ENCODE measurements around the gene MYCL.

GRCh38 chr1:39850606-39851216 lies 51.0 kb downstream of the MYCL start:
- TF ChIP-seq CTCF (IDR thresholded peaks at IDR 0.05 in 8 of 11, conservative IDR thresholded peaks at IDR 0.05 in 3 of 11) (no peak), POLR2A (IDR thresholded peaks at IDR 0.05) (no peak), POLR2AphosphoS5 (IDR thresholded peaks at IDR 0.05) (no peak)

All from spleen (tissue), 7 donors.